ENCODE data around the gene GNA12. TPM values are rescaled to one million over a fixed set of nuclear protein-coding genes. Genes with fewer than 3 reads are reported as not detected.

Gene GNA12
- total and polyA plus RNA-seq, 2 of the 4 experiments (the other 2 are of a cell fraction) = 14.3 to 93.9 TPM

DNA sequence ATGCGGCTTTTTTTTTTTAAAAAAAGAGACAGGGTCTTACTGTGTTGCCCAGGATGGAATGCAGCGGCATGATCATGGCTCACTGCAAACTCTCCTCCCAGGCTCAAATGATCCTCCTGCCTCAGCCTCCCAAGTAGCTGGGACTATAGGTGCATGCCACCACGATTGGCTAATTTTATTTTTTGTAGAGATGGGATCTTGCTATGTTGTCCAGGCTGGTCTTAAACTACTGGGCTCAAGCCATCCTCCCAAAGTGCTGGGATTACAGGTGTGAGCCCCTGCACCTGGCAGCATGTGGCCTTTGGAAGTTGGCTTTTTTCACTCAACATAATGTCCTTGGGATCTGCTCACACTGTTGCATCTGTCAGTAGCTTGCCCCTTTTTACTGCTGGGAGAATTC is 91.0 kb downstream of the GNA12 start:
- H3K14ac ChIP-seq (replicated peaks; ENCODE audit: low read depth, low read length) = no peak overlapping the region
- TF ChIP-seq RFX5 (IDR thresholded peaks at IDR 0.05; ENCODE audit: low read depth, low read length) = no peak
- TF ChIP-seq CHD1 (IDR thresholded peaks at IDR 0.05; ENCODE audit: low read depth, low read length) = no peak
- TF ChIP-seq NFE2L2 (IDR thresholded peaks at IDR 0.05; ENCODE audit: low read depth, low read length) = no peak
- TF ChIP-seq MXI1 (IDR thresholded peaks at IDR 0.05; ENCODE audit: borderline replicate concordance, low read depth, low read length) = no peak
- no peak for TF ChIP-seq CEBPB (IDR thresholded peaks at IDR 0.05; ENCODE audit: low read depth, low read length)
- no peak for TF ChIP-seq RAD21 (IDR thresholded peaks at IDR 0.05; ENCODE audit: low read length)
- TF ChIP-seq, protein P1, sequence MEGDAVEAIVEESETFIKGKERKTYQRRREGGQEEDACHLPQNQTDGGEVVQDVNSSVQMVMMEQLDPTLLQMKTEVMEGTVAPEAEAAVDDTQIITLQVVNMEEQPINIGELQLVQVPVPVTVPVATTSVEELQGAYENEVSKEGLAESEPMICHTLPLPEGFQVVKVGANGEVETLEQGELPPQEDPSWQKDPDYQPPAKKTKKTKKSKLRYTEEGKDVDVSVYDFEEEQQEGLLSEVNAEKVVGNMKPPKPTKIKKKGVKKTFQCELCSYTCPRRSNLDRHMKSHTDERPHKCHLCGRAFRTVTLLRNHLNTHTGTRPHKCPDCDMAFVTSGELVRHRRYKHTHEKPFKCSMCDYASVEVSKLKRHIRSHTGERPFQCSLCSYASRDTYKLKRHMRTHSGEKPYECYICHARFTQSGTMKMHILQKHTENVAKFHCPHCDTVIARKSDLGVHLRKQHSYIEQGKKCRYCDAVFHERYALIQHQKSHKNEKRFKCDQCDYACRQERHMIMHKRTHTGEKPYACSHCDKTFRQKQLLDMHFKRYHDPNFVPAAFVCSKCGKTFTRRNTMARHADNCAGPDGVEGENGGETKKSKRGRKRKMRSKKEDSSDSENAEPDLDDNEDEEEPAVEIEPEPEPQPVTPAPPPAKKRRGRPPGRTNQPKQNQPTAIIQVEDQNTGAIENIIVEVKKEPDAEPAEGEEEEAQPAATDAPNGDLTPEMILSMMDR (conservative IDR thresholded peaks at IDR 0.05; ENCODE audit: low read depth, low read length) = no peak
- no peak for TF ChIP-seq RCOR1 (IDR thresholded peaks at IDR 0.05; ENCODE audit: insufficient replicate concordance, low read length)
- H2AFZ ChIP-seq (replicated peaks; ENCODE audit: low read length, poor library complexity) = no peak overlapping the region
- in situ Hi-C loops (cut with MboI; ENCODE audit: low sequenced_read_pairs) = no loop called here
- CTCF ChIA-PET = no interaction called here
- H4K8ac ChIP-seq (ENCODE audit: low read depth in 2 of 2, low read length in 2 of 2) = no peak overlapping the region
- no peak overlapping the region for H2BK15ac ChIP-seq (ENCODE audit: low read depth, low read length)
- no peak for ATAC-seq (ENCODE audit: low read depth)
- no peak overlapping the region for H4K91ac ChIP-seq (ENCODE audit: insufficient read depth, low read depth, low read length)
- H4K5ac ChIP-seq (ENCODE audit: low read depth, low read length) = no peak overlapping the region
- H3K9me1 ChIP-seq (ENCODE audit: insufficient read depth, low read length) = peaks cover 9% of the 10 kb centered on the region
- dilution Hi-C loops (cut with HindIII; ENCODE audit: low sequenced_read_pairs, unreplicated experiment) = no loop called here
- H4K20me1 ChIP-seq (ENCODE audit: insufficient read depth, low read length) = peaks cover 18% of the 10 kb centered on the region
- no peak overlapping the region for H2BK5ac ChIP-seq (ENCODE audit: low read depth, low read length, poor library complexity, severe bottlenecking)
- H3K36me3 ChIP-seq (ENCODE audit: control insufficient read depth, insufficient read depth, low read length) = peaks cover 4% of the 10 kb centered on the region; the same call in 1 of the 2 replicates
- WGBS, 2 experiments (ENCODE audit: extremely low coverage in 2 of 2, insufficient read length in 1 of 2) = 100% methylated on average over 1 of the region's 3 CpGs; no CpG with 5 or more reads in 1 of the 2 experiments
- no peak overlapping the region for H2BK20ac ChIP-seq (ENCODE audit: low read depth, low read length)
- H3K18ac ChIP-seq (ENCODE audit: low read depth, low read length) = no peak overlapping the region
- no peak overlapping the region for H2AK9ac ChIP-seq (replicated peaks; ENCODE audit: low read depth, low read length, poor library complexity)
- no peak overlapping the region for H3K9ac ChIP-seq (ENCODE audit: low read depth, low read length)
- no peak overlapping the region for H3K4ac ChIP-seq (ENCODE audit: low read depth, low read length)
- intact Hi-C loops (cut with micrococcal nuclease) = no loop called here
- H3K79me1 ChIP-seq (ENCODE audit: low read depth in 1 of 2, low read length in 2 of 2) = peaks cover 28 to 61% of the 10 kb centered on the region in 2 experiments
- BruUV-seq (replicated peaks) = no TSS peak
- DNase-seq = no peak
- H3K23ac ChIP-seq (ENCODE audit: low read depth, low read length) = no peak overlapping the region
- peaks cover 9% of the 10 kb centered on the region for H3K4me1 ChIP-seq (ENCODE audit: control insufficient read depth, insufficient read depth, low read length)
- POLR2A ChIA-PET (ENCODE audit: unreplicated experiment) = no interaction called here
- H2BK120ac ChIP-seq (ENCODE audit: low read depth, low read length) = no peak overlapping the region
- no peak overlapping the region for H3K4me2 ChIP-seq (ENCODE audit: low read depth, low read length)
- H3K27me3 ChIP-seq (ENCODE audit: control insufficient read depth, insufficient read depth, low read length) = no peaks in the 10 kb centered on the region
- no peak overlapping the region for H2AK5ac ChIP-seq (ENCODE audit: low read depth, low read length)
- H3K4me3 ChIP-seq (ENCODE audit: insufficient read depth, low read depth, low read length) = no peak overlapping the region
- H3K27ac ChIP-seq (ENCODE audit: insufficient read depth, low read length) = no peak overlapping the region
- H3K56ac ChIP-seq (ENCODE audit: extremely low read depth, insufficient read depth, low read length) = no peak overlapping the region
- H3K9me3 ChIP-seq (ENCODE audit: control insufficient read depth, insufficient read depth, low read length) = no peaks in the 10 kb centered on the region

All from IMR-90 (cell line).